ENCODE measurements around the gene POC1A.

GRCh38 chr3:52088445-52089367 is 65.5 kb downstream of the POC1A start:
- TF ChIP-seq CTCF (IDR thresholded peaks at IDR 0.05; ENCODE audit: extremely low read depth in 1 of 2, insufficient read depth in 1 of 2, low read depth in 1 of 2, low read length in 2 of 2) (no peak), POLR2A (IDR thresholded peaks at IDR 0.05; ENCODE audit: low read depth, low read length) (no peak), POLR2AphosphoS5 (IDR thresholded peaks at IDR 0.05; ENCODE audit: insufficient read depth, low read depth, low read length) (no peak)
- TF ChIP-seq, protein P1, sequence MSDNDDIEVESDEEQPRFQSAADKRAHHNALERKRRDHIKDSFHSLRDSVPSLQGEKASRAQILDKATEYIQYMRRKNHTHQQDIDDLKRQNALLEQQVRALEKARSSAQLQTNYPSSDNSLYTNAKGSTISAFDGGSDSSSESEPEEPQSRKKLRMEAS (IDR thresholded peaks at IDR 0.05; ENCODE audit: insufficient read depth, insufficient read length): no peak

All from endothelial cell of umbilical vein (primary cell).